Stomach smooth muscle (tissue), 2 donors: Measurements from ENCODE around the gene NR1H2.
A peak's percentile ranks its signal among the peaks of the same experiment; 100 is the strongest.
"Not testable (repeated sequence)": the region's sequence is repeated elsewhere in the genome, so short reads cannot be mapped to it uniquely, and the experiment has no call there.

ENCODE experiments used
- H3K27ac ChIP-seq: one replicate; pipeline ENCODE4 v1.7.0; 2013; ENCODE audit warnings: mild to moderate bottlenecking, low read length, inconsistent platforms
- H3K27me3 ChIP-seq, 2 donors: one replicate each; pipeline ENCODE4 v1.7.0; 2013; ENCODE audit warnings: low read length in 2 of 2; ENCODE audit not compliant: insufficient read depth in 2 of 2, control insufficient read depth in 1 of 2
- H3K36me3 ChIP-seq, 2 donors: one replicate each; pipeline ENCODE4 v1.7.0; 2013; ENCODE audit warnings: low read length in 2 of 2; ENCODE audit not compliant: control insufficient read depth in 2 of 2, insufficient read depth in 2 of 2
- H3K4me1 ChIP-seq: one replicate; pipeline ENCODE4 v1.7.0; 2013; ENCODE audit warnings: low read length; ENCODE audit not compliant: control insufficient read depth, insufficient read depth
- H3K4me3 ChIP-seq, 2 donors: one replicate each; pipeline ENCODE4 v1.7.0; 2013; ENCODE audit warnings: low read length in 2 of 2
- H3K9ac ChIP-seq, 2 donors: one replicate each; pipeline ENCODE4 v1.7.0; 2013; ENCODE audit warnings: low read length in 2 of 2, mild to moderate bottlenecking in 1 of 2
- H3K9me3 ChIP-seq, 2 donors: one replicate each; pipeline ENCODE4 v1.7.0; 2013; ENCODE audit warnings: low read length in 2 of 2; ENCODE audit not compliant: control insufficient read depth in 2 of 2
- donor health status: healthy.
- donor health status: Pancreatic carcinoma.

The NR1H2 gene

GRCh38 chr19:50376166-50377050 lies at the start of gene NR1H2:
TSS of gene NR1H2 (plus strand) at chr19:50376457. CDS start at chr19:50377606, 1,149 bp downstream.
- no peaks in the 10 kb centered on the region for H3K27me3 ChIP-seq

GRCh38 chr19:50327013-50327412 lies 49.2 kb upstream of the NR1H2 start:
- Histone ChIP-seq H3K27ac (no peak overlapping the region), H3K9ac (no peak overlapping the region), H3K36me3 (no peaks in the 10 kb centered on the region), H3K27me3 (peaks cover 34 to 49% of the 10 kb centered on the region in 2 donors), H3K4me1 (peaks cover 13% of the 10 kb centered on the region), H3K4me3 (no peak overlapping the region), H3K9me3 (no peaks in the 10 kb centered on the region)

More at GRCh38 chr19:50376166-50377050, at the start of gene NR1H2:
- Histone ChIP-seq H3K36me3 (peaks cover 18 to 33% of the 10 kb centered on the region in 2 donors), H3K27ac (peak within 1 kb of the TSS; percentile 99), H3K4me1 (peaks cover 5% of the 10 kb centered on the region), H3K4me3 (peak within 1 kb of the TSS; percentile 91 to 96), H3K9ac (peak within 1 kb of the TSS; percentile 99 to 100), H3K9me3 (no peaks in the 10 kb centered on the region)

- Histone ChIP-seq H3K9me3 (no peaks in the 10 kb centered on the region), H3K27ac (no peak overlapping the region), H3K9ac (no peak overlapping the region), H3K4me1 (peaks cover 13% of the 10 kb centered on the region), H3K4me3 (no peak overlapping the region), H3K27me3 (peaks cover 41 to 51% of the 10 kb centered on the region in 2 donors), H3K36me3 (no peaks in the 10 kb centered on the region)
These were observed 48.6 kb upstream of the NR1H2 start for GRCh38 chr19:50327461-50328223.

- no peak overlapping the region for H3K27ac ChIP-seq
- H3K4me1 ChIP-seq, result peaks cover 17% of the 10 kb centered on the region
- no peak overlapping the region for H3K9ac ChIP-seq
- no peaks in the 10 kb centered on the region for H3K9me3 ChIP-seq
- H3K36me3 ChIP-seq, result no peaks in the 10 kb centered on the region
- peak overlapping the region in 1 of 2 donors; percentile 40 for H3K4me3 ChIP-seq
- H3K27me3 ChIP-seq, result peaks cover 46 to 58% of the 10 kb centered on the region in 2 donors
These were observed 47.9 kb upstream of the NR1H2 start for GRCh38 chr19:50328224-50328872.

GRCh38 chr19:50328873-50329145 lies 47.4 kb upstream of the NR1H2 start:
- H3K27ac ChIP-seq, result no peak overlapping the region
- H3K27me3 ChIP-seq, result peaks cover 48 to 60% of the 10 kb centered on the region in 2 donors
- no peak overlapping the region for H3K9ac ChIP-seq
- peak overlapping the region in 1 of 2 donors; percentile 40 for H3K4me3 ChIP-seq
- H3K36me3 ChIP-seq, result no peaks in the 10 kb centered on the region
- H3K9me3 ChIP-seq, result no peaks in the 10 kb centered on the region
- H3K4me1 ChIP-seq, result peaks cover 19% of the 10 kb centered on the region

GRCh38 chr19:50329146-50329925 lies 46.9 kb upstream of the NR1H2 start, which contains the start of gene KCNC3:
TSS of gene KCNC3 (minus strand) at chr19:50329377. CDS start at chr19:50329082, 295 bp downstream.
- Histone ChIP-seq H3K27ac (no peak within 1 kb of the TSS), H3K9me3 (no peaks in the 10 kb centered on the region), H3K36me3 (no peaks in the 10 kb centered on the region), H3K4me1 (peaks cover 24% of the 10 kb centered on the region), H3K9ac (no peak within 1 kb of the TSS), H3K27me3 (peaks cover 52 to 60% of the 10 kb centered on the region in 2 donors), H3K4me3 (peak within 1 kb of the TSS; percentile 65 to 69)

GRCh38 chr19:50329926-50330294 lies 46.3 kb upstream of the NR1H2 start:
- H3K9me3 ChIP-seq, H3K27ac ChIP-seq, H3K36me3 ChIP-seq, H3K9ac ChIP-seq: not testable (repeated sequence)
- Histone ChIP-seq H3K4me1 (peaks cover 24% of the 10 kb centered on the region), H3K27me3 (peaks cover 57 to 60% of the 10 kb centered on the region in 2 donors), H3K4me3 (peak overlapping the region; percentile 65 to 69)

GRCh38 chr19:50330365-50331078 lies 45.7 kb upstream of the NR1H2 start:
- Histone ChIP-seq H3K4me1 (peaks cover 24% of the 10 kb centered on the region), H3K36me3 (no peaks in the 10 kb centered on the region), H3K9ac (no peak overlapping the region), H3K27ac (no peak overlapping the region), H3K27me3 (peaks cover 58 to 60% of the 10 kb centered on the region in 2 donors), H3K9me3 (no peaks in the 10 kb centered on the region), H3K4me3 (peak overlapping the region in 1 of 2 donors; percentile 52)

- Histone ChIP-seq H3K9ac (no peak overlapping the region), H3K9me3 (no peaks in the 10 kb centered on the region), H3K27me3 (peaks cover 53% of the 10 kb centered on the region in 2 donors), H3K4me1 (peaks cover 19% of the 10 kb centered on the region), H3K36me3 (no peaks in the 10 kb centered on the region), H3K27ac (no peak overlapping the region), H3K4me3 (no peak overlapping the region)
These were observed 44.9 kb upstream of the NR1H2 start for GRCh38 chr19:50331221-50331993.
